ENCODE data around the gene MAOB.

The MAOB gene

DNA sequence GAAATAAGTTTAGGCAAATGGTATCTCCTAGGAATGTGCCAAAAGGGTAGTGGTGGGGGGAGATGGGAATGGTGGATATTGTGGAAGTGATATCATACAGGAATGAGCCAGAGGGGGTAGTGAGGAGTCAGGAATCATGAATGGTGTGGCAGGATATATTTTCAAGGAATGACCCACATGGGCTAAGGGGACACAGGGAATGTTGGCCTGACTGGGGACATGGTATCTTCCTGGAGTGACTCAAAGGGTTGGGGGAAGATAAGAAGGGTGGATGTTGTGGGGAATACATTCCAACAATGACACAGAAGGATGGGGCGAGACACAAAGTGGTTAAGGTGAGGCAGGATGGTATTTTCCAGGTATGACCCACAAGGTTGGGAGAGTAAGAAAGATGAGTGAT is 165.6 kb downstream of the MAOB start:
- Histone ChIP-seq H3K4me1 (ENCODE audit: control insufficient read depth, insufficient read depth, low read length) (no peaks in the 10 kb centered on the region), H3K36me3 (ENCODE audit: control insufficient read depth in 2 of 2, insufficient read depth in 1 of 2, low read length in 2 of 2) (peaks cover 0 to 5% of the 10 kb centered on the region in 2 experiments; a peak in 2 of 3 replicates), H3K4me3 (ENCODE audit: low read depth, low read length) (no peak overlapping the region), H3K9me3 (ENCODE audit: control insufficient read depth, insufficient read depth, low read depth, low read length) (no peaks in the 10 kb centered on the region; the same call in 1 of the 2 replicates), H3K27ac (ENCODE audit: extremely low read depth, low read depth, low read length) (no peak overlapping the region)
- TF ChIP-seq ZNF302 (tag by site-specific recombination; IDR thresholded peaks at IDR 0.05; ENCODE audit: low read depth) (no peak), ZBTB8A (tag by site-specific recombination; IDR thresholded peaks at IDR 0.05) (no peak), ZNF416 (tag by site-specific recombination; IDR thresholded peaks at IDR 0.05) (no peak), ZNF184 (tag by site-specific recombination; IDR thresholded peaks at IDR 0.05) (no peak), ZNF121 (tag by site-specific recombination; IDR thresholded peaks at IDR 0.05) (no peak), ZNF585B (tag by site-specific recombination; IDR thresholded peaks at IDR 0.05) (no peak), SP2 (tag by site-specific recombination; IDR thresholded peaks at IDR 0.05) (no peak), ZIC2 (tag by site-specific recombination; IDR thresholded peaks at IDR 0.05) (no peak), ZNF600 (tag by site-specific recombination; IDR thresholded peaks at IDR 0.05) (no peak), ZNF266 (tag by site-specific recombination; IDR thresholded peaks at IDR 0.05; ENCODE audit: low read depth) (no peak)
- TF ChIP-seq, protein P1, sequence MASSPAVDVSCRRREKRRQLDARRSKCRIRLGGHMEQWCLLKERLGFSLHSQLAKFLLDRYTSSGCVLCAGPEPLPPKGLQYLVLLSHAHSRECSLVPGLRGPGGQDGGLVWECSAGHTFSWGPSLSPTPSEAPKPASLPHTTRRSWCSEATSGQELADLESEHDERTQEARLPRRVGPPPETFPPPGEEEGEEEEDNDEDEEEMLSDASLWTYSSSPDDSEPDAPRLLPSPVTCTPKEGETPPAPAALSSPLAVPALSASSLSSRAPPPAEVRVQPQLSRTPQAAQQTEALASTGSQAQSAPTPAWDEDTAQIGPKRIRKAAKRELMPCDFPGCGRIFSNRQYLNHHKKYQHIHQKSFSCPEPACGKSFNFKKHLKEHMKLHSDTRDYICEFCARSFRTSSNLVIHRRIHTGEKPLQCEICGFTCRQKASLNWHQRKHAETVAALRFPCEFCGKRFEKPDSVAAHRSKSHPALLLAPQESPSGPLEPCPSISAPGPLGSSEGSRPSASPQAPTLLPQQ (tag by site-specific recombination; IDR thresholded peaks at IDR 0.05) = no peak
- TF ChIP-seq, protein P2, sequence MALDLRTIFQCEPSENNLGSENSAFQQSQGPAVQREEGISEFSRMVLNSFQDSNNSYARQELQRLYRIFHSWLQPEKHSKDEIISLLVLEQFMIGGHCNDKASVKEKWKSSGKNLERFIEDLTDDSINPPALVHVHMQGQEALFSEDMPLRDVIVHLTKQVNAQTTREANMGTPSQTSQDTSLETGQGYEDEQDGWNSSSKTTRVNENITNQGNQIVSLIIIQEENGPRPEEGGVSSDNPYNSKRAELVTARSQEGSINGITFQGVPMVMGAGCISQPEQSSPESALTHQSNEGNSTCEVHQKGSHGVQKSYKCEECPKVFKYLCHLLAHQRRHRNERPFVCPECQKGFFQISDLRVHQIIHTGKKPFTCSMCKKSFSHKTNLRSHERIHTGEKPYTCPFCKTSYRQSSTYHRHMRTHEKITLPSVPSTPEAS (tag by site-specific recombination; IDR thresholded peaks at IDR 0.05) = no peak
- TF ChIP-seq, protein P3, sequence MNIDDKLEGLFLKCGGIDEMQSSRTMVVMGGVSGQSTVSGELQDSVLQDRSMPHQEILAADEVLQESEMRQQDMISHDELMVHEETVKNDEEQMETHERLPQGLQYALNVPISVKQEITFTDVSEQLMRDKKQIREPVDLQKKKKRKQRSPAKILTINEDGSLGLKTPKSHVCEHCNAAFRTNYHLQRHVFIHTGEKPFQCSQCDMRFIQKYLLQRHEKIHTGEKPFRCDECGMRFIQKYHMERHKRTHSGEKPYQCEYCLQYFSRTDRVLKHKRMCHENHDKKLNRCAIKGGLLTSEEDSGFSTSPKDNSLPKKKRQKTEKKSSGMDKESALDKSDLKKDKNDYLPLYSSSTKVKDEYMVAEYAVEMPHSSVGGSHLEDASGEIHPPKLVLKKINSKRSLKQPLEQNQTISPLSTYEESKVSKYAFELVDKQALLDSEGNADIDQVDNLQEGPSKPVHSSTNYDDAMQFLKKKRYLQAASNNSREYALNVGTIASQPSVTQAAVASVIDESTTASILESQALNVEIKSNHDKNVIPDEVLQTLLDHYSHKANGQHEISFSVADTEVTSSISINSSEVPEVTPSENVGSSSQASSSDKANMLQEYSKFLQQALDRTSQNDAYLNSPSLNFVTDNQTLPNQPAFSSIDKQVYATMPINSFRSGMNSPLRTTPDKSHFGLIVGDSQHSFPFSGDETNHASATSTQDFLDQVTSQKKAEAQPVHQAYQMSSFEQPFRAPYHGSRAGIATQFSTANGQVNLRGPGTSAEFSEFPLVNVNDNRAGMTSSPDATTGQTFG (tag by site-specific recombination; IDR thresholded peaks at IDR 0.05; ENCODE audit: borderline replicate concordance) = no peak
- ChIA-PET CTCF (no interaction called here), POLR2A (no interaction called here)
